ENCODE data around the gene UBQLN4. TPM values are rescaled to one million over a fixed set of nuclear protein-coding genes. Genes with fewer than 3 reads are reported as not detected.

Gene UBQLN4
- total RNA-seq, 3 donors from 2014 or later (not counting 1 experiment from before 2014, with no cell fraction given), result 14.4 to 23.5 (median 23.5) TPM

DNA sequence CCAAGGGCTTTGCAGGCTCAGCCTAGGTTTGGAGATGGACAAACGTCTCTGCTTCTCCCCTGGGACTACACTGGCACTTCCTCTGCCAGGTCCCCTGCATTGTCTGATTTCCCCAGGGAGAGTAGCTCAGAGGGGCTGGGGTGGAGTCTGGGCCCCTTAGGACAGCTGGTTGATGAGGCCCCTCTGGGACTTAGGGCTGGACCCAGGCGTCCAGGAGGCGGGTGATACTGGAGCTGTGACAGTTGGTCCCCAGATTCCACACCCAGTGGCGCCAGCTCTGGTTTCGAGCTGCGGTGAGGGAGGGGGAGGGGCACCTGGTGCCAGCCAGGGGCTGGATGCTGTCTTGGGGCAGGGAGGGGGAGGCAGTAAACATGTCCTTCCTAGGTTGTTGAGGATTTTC lies 36.1 kb upstream of the UBQLN4 start:
- H3K9me3 Mint-ChIP-seq, result no peaks in the 10 kb centered on the region

GRCh38 chr1:156086256-156086662 lies 32.7 kb upstream of the UBQLN4 start:
- Mint-ChIP-seq H3K27ac (no peak overlapping the region), H3K36me3 (no peaks in the 10 kb centered on the region), H3K4me3 (no peak overlapping the region), H3K9me3 (no peaks in the 10 kb centered on the region), H3K27me3 (ENCODE audit: low read depth in 2 of 2) (peaks cover 12 to 26% of the 10 kb centered on the region in 2 donors), H3K4me1 (peaks cover 0 to 19% of the 10 kb centered on the region in 2 donors)
- Histone ChIP-seq H3K9me3 (ENCODE audit: control insufficient read depth, insufficient read depth, low read length) (no peaks in the 10 kb centered on the region), H3K36me3 (ENCODE audit: control insufficient read depth, insufficient read depth, low read length) (no peaks in the 10 kb centered on the region), H3K4me3 (ENCODE audit: low read length) (no peak overlapping the region), H3K4me1 (ENCODE audit: control insufficient read depth, insufficient read depth, low read length) (peaks cover 24% of the 10 kb centered on the region), H3K27ac (ENCODE audit: low read length) (no peak overlapping the region), H3K27me3 (ENCODE audit: control insufficient read depth, insufficient read depth, low read length) (peaks cover 12% of the 10 kb centered on the region)
- ATAC-seq (no peak), DNase-seq (no peak)
- TF ChIP-seq, protein P1, sequence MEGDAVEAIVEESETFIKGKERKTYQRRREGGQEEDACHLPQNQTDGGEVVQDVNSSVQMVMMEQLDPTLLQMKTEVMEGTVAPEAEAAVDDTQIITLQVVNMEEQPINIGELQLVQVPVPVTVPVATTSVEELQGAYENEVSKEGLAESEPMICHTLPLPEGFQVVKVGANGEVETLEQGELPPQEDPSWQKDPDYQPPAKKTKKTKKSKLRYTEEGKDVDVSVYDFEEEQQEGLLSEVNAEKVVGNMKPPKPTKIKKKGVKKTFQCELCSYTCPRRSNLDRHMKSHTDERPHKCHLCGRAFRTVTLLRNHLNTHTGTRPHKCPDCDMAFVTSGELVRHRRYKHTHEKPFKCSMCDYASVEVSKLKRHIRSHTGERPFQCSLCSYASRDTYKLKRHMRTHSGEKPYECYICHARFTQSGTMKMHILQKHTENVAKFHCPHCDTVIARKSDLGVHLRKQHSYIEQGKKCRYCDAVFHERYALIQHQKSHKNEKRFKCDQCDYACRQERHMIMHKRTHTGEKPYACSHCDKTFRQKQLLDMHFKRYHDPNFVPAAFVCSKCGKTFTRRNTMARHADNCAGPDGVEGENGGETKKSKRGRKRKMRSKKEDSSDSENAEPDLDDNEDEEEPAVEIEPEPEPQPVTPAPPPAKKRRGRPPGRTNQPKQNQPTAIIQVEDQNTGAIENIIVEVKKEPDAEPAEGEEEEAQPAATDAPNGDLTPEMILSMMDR (IDR thresholded peaks at IDR 0.05), result no peak
- intact Hi-C loops (cut with micrococcal nuclease), result no loop called here
- 80% methylated on average over 1 of the region's 1 CpG for WGBS (ENCODE audit: insufficient coverage)

More for the DNA sequence above, 36.1 kb upstream of the UBQLN4 start:
- H3K36me3 Mint-ChIP-seq, result no peaks in the 10 kb centered on the region
- ATAC-seq (no peak), DNase-seq (no peak)
- 52% methylated on average over 6 of the region's 6 CpGs for WGBS (ENCODE audit: insufficient coverage)
- H3K9me3 ChIP-seq (ENCODE audit: control insufficient read depth, insufficient read depth, low read length), result no peaks in the 10 kb centered on the region
- no peaks in the 10 kb centered on the region for H3K27me3 ChIP-seq (ENCODE audit: control insufficient read depth, insufficient read depth, low read length)
- no peak overlapping the region for H3K27ac Mint-ChIP-seq
- H3K27ac ChIP-seq (ENCODE audit: low read length), result no peak overlapping the region
- no peaks in the 10 kb centered on the region for H3K36me3 ChIP-seq (ENCODE audit: control insufficient read depth, insufficient read depth, low read length)
- H3K4me3 Mint-ChIP-seq, result no peak overlapping the region
- no peak overlapping the region for H3K4me3 ChIP-seq (ENCODE audit: low read length)
- intact Hi-C loops (cut with micrococcal nuclease), result loop anchor here (1.0 to 5.0 kb wide), 3 partner anchors 41 to 358 kb away; no protein-coding TSS in a partner anchor
- H3K4me1 ChIP-seq (ENCODE audit: control insufficient read depth, insufficient read depth, low read length), result peaks cover 6% of the 10 kb centered on the region
- H3K4me1 Mint-ChIP-seq, result peaks cover 0 to 8% of the 10 kb centered on the region in 2 donors
- peaks cover 12 to 14% of the 10 kb centered on the region in 2 donors for H3K27me3 Mint-ChIP-seq (ENCODE audit: low read depth in 2 of 2)
- TF ChIP-seq, protein P1 (IDR thresholded peaks at IDR 0.05), result no peak

- ATAC-seq (no peak), DNase-seq (no peak)
- Mint-ChIP-seq H3K27ac (no peak overlapping the region), H3K36me3 (no peaks in the 10 kb centered on the region), H3K4me1 (peaks cover 0 to 11% of the 10 kb centered on the region in 2 donors), H3K9me3 (no peaks in the 10 kb centered on the region), H3K4me3 (peak overlapping the region; percentile 86), H3K27me3 (ENCODE audit: low read depth in 2 of 2) (peaks cover 12 to 33% of the 10 kb centered on the region in 2 donors)
- no peak overlapping the region for H3K27ac ChIP-seq (ENCODE audit: low read length)
- TF ChIP-seq, protein P1 (IDR thresholded peaks at IDR 0.05), result no peak
- H3K4me1 ChIP-seq (ENCODE audit: control insufficient read depth, insufficient read depth, low read length), result peaks cover 21% of the 10 kb centered on the region
- no peaks in the 10 kb centered on the region for H3K36me3 ChIP-seq (ENCODE audit: control insufficient read depth, insufficient read depth, low read length)
- WGBS (ENCODE audit: insufficient coverage), result 61% methylated on average over 4 of the region's 7 CpGs
- no peaks in the 10 kb centered on the region for H3K9me3 ChIP-seq (ENCODE audit: control insufficient read depth, insufficient read depth, low read length)
- H3K27me3 ChIP-seq (ENCODE audit: control insufficient read depth, insufficient read depth, low read length), result peaks cover 15% of the 10 kb centered on the region
- intact Hi-C loops (cut with micrococcal nuclease), result no loop called here
- H3K4me3 ChIP-seq (ENCODE audit: low read length), result no peak overlapping the region
Measured at GRCh38 chr1:156083800-156084790, 30.5 kb upstream of the UBQLN4 start.

Data from natural killer cell (primary cell).